ENCODE data around the gene SPATA31C2.

DNA sequence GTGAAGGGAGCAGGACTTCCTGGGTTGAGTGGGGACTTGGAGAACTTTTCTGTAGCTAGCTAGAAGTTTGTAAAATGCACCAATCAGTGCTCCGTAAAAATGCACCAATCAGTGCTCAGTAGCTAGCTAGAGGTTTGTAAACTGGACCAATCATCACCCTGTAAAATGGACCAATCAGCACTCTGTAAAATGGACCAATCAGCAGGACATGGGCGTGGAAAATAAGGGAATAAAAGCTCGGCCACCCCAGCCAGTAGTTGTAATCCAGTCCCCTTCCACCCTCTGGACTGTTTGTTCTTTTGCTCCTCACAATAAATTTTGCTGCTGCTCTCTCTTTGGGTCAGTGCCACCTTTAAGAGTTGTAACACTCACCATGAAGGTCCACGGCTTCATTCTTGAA, 29.5 kb downstream of the SPATA31C2 start:
- TF ChIP-seq SPI1 (IDR thresholded peaks at IDR 0.05; ENCODE audit: low read depth, low read length), result no peak
- TF ChIP-seq POLR2AphosphoS5 (IDR thresholded peaks at IDR 0.05; ENCODE audit: low read depth, low read length), result no peak
- no peak for TF ChIP-seq POLR2A (IDR thresholded peaks at IDR 0.05; ENCODE audit: low read depth, low read length)
- TF ChIP-seq TAF1 (IDR thresholded peaks at IDR 0.05; ENCODE audit: low read depth, low read length), result no peak
- TF ChIP-seq PAX5 (IDR thresholded peaks at IDR 0.05; ENCODE audit: insufficient read depth, low read length, severe bottlenecking), result no peak
- TF ChIP-seq POU2F2 (IDR thresholded peaks at IDR 0.05; ENCODE audit: low read depth, low read length), result no peak

Data from GM12891 (cell line).